B cell (primary cell): Measurements from ENCODE around the gene CEP95. TPM values are rescaled to one million over a fixed set of nuclear protein-coding genes. Genes with fewer than 3 reads are reported as not detected.

Experiments
- ATAC-seq: fragments of 200-7000 bp; cut with Tn5 transposase; one replicate; pipeline ENCODE4 v1.10.0; 2021; ENCODE audit warnings: low read depth, mild to moderate bottlenecking, moderate number of reproducible peaks, moderate library complexity
- CTCF ChIA-PET: fragments of 350-600 bp; sonication (Branson Sonifier 250); formaldehyde crosslinking; loops from one replicate; lab custom pipeline; 2021; ENCODE audit warnings: antibody characterized with exemption, inconsistent platforms; lab: Charles Lee
- POLR2A ChIA-PET: fragments of 350-600 bp; sonication (Branson Sonifier 250); formaldehyde crosslinking; loops from one replicate; lab custom pipeline; 2021; ENCODE audit warnings: antibody characterized with exemption; lab: Charles Lee
- DNase-seq: peaks from one replicate; pipeline ENCODE4 v3.0.0; 2013
- H2AFZ ChIP-seq: 2 replicates; pipeline ENCODE4 v1.6.1; 2012; ENCODE audit warnings: mild to moderate bottlenecking, low read depth, low read length; ENCODE audit not compliant: insufficient read depth, poor library complexity, severe bottlenecking
- H3K27ac ChIP-seq, 2 donors: 1 replicate in 1 of 2; 2 replicates in 1 of 2; pipeline ENCODE4 v1.5.1; 2012 to 2013; ENCODE audit warnings: low read length in 2 of 2, mild to moderate bottlenecking in 2 of 2, moderate library complexity in 1 of 2
- H3K27me3 ChIP-seq, 4 experiments: fragments of 200-600 bp in 1 of 4; sonication (generic) in 1 of 4; replicated peaks in 1 of 4; 1 replicate in 2 of 4; 2 replicates in 2 of 4; pipeline versions ENCODE4 v1.6.1 to v1.7.0; 2013 to 2016; ENCODE audit warnings: low read length in 3 of 4, mild to moderate bottlenecking in 2 of 4, mixed read lengths in 1 of 4, moderate library complexity in 1 of 4; ENCODE audit not compliant: insufficient read depth in 4 of 4, control insufficient read depth in 3 of 4; ENCODE audit errors: control extremely low read depth in 1 of 4
- H3K36me3 ChIP-seq, 2 experiments: replicated peaks in 1 of 2; 1 replicate in 1 of 2; 2 replicates in 1 of 2; pipeline versions ENCODE4 v1.6.1 to v1.7.1; 2013; ENCODE audit warnings: low read length in 1 of 2; ENCODE audit not compliant: insufficient read depth in 2 of 2, control insufficient read depth in 1 of 2; ENCODE audit errors: control extremely low read depth in 1 of 2, extremely low read depth in 1 of 2
- H3K4me1 ChIP-seq, 2 donors: fragments of 200-600 bp in 1 of 2; sonication (generic) in 1 of 2; 1 replicate in 1 of 2; 2 replicates in 1 of 2; pipeline versions ENCODE4 v1.5.1 to v1.6.1; 2013 to 2017; ENCODE audit warnings: low read length in 2 of 2; ENCODE audit not compliant: control insufficient read depth in 2 of 2, insufficient read depth in 2 of 2
- H3K4me2 ChIP-seq: replicated peaks from 2 replicates; pipeline ENCODE3; 2012; ENCODE audit warnings: mild to moderate bottlenecking, low read depth, low read length; ENCODE audit not compliant: poor library complexity, severe bottlenecking
- H3K4me3 ChIP-seq, 5 experiments: fragments of 200-600 bp in 1 of 5; sonication (generic) in 1 of 5; 1 replicate in 3 of 5; 2 replicates in 2 of 5; pipeline versions ENCODE4 v1.5.1 to v1.7.0; 2011 to 2016; ENCODE audit warnings: low read length in 4 of 5, mild to moderate bottlenecking in 4 of 5, low read depth in 2 of 5, control low read depth in 1 of 5, moderate library complexity in 1 of 5; ENCODE audit not compliant: insufficient read depth in 1 of 5; ENCODE audit errors: control extremely low read depth in 1 of 5, extremely low read depth in 1 of 5
- H3K79me2 ChIP-seq: fragments of 200-600 bp; sonication (generic); one replicate; pipeline ENCODE4 v1.6.0; 2016; ENCODE audit warnings: low read length; ENCODE audit not compliant: control insufficient read depth, insufficient read depth
- H3K9ac ChIP-seq: fragments of 200-600 bp; sonication (generic); 2 replicates; pipeline ENCODE4 v1.6.1; 2017; ENCODE audit warnings: mild to moderate bottlenecking, low read length, moderate library complexity
- H3K9me3 ChIP-seq, 3 donors: one replicate each; pipeline versions ENCODE4 v1.6.1 to v1.7.1; 2013; ENCODE audit warnings: low read length in 2 of 3; ENCODE audit not compliant: control insufficient read depth in 2 of 3, insufficient read depth in 1 of 3; ENCODE audit errors: control extremely low read depth in 1 of 3
- H4K20me1 ChIP-seq: 2 replicates; pipeline ENCODE4 v1.6.0; 2012; ENCODE audit warnings: mild to moderate bottlenecking, low read length; ENCODE audit not compliant: insufficient read depth, control insufficient read depth, poor library complexity, severe bottlenecking
- H3K27ac Mint-ChIP-seq: one replicate; pipeline ENCODE4 v1.8.0; 2021; ENCODE audit warnings: mixed read lengths
- H3K27me3 Mint-ChIP-seq: one replicate; pipeline ENCODE4 v1.8.0; 2021; ENCODE audit warnings: mixed read lengths
- H3K4me1 Mint-ChIP-seq: one replicate; pipeline ENCODE4 v1.8.0; 2021; ENCODE audit warnings: mixed read lengths
- H3K4me3 Mint-ChIP-seq: one replicate; pipeline ENCODE4 v1.8.0; 2021; ENCODE audit warnings: mixed read lengths
- H3K9me3 Mint-ChIP-seq: one replicate; pipeline ENCODE4 v1.8.0; 2022; ENCODE audit warnings: mixed read lengths; ENCODE audit not compliant: insufficient read depth
- EZH2 ChIP-seq: IDR thresholded peaks from 2 replicates; pipeline ENCODE4 v1.6.1; 2012; ENCODE audit warnings: borderline replicate concordance, low read depth, mild to moderate bottlenecking, moderate library complexity, low read length; ENCODE audit not compliant: insufficient read depth, poor library complexity, severe bottlenecking
- WGBS: methylation state at CpG from one replicate; pipeline ENCODE4 v1.1.5; 2013; ENCODE audit warnings: missing lambda C conversion rate; ENCODE audit not compliant: insufficient coverage; 5-methylcytosine and 5-hydroxymethylcytosine counted together
- intact Hi-C: fragments of 100-400 bp; cut with micrococcal nuclease; formaldehyde crosslinking; loops from one replicate; pipeline ENCODE4 v1.10.0; 2022
- polyA plus RNA-seq: library from polyadenylated mRNA; depleted of rRNA; stranded (reverse); fragments of >200 nt; gene quantifications from 2 replicates; pipeline ENCODE4 v1.2.3, GENCODE V29; 2012
- total RNA-seq, 2 donors: library from RNA; stranded (reverse); fragments of 120-200 nt in 1 of 2; gene quantifications; 1 replicate in 1 of 2; 2 replicates in 1 of 2; pipeline versions ENCODE4 v1.2.3 to v1.2.4, GENCODE V29; 2013 to 2022
- TF ChIP-seq, protein P1 (sequence below): fragments of 200-600 bp; IDR thresholded peaks from one replicate; pipeline ENCODE4 v1.8.0; 2022; ENCODE audit warnings: antibody characterized with exemption, mild to moderate bottlenecking

CEP95 gene
- total and polyA plus RNA-seq, 2 donors (not counting 1 experiment from before 2014, with no cell fraction given) = 71.1 to 122 TPM

DNA sequence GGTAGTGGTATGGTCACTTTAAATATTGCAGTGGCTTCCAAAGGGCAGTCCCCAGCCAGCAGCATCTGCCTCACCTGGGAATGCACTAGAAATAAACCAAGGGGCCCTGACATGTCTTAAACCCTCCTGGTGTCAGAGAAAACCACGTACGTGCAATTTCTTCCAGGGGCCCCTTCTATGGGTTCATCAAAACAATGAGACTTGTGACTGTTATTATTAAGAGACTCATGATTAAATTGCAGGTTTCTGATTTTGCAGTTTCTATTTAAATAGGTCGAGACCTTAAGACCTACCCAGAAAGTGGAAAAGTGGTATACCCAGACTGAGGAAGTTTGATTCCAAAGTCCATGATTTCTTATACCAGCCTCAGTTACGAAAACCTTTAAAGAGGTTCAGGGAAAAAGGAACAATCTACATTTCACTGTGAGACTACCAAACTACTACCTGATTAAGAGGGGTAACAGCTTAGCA, 9.2 kb upstream of the CEP95 start:
- H3K4me1 Mint-ChIP-seq = peaks cover 73% of the 10 kb centered on the region
- TF ChIP-seq EZH2 = no peak
- TF ChIP-seq, protein P1, sequence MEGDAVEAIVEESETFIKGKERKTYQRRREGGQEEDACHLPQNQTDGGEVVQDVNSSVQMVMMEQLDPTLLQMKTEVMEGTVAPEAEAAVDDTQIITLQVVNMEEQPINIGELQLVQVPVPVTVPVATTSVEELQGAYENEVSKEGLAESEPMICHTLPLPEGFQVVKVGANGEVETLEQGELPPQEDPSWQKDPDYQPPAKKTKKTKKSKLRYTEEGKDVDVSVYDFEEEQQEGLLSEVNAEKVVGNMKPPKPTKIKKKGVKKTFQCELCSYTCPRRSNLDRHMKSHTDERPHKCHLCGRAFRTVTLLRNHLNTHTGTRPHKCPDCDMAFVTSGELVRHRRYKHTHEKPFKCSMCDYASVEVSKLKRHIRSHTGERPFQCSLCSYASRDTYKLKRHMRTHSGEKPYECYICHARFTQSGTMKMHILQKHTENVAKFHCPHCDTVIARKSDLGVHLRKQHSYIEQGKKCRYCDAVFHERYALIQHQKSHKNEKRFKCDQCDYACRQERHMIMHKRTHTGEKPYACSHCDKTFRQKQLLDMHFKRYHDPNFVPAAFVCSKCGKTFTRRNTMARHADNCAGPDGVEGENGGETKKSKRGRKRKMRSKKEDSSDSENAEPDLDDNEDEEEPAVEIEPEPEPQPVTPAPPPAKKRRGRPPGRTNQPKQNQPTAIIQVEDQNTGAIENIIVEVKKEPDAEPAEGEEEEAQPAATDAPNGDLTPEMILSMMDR = peak; percentile 32
- Histone ChIP-seq H2AFZ (no peak overlapping the region), H3K9me3 (no peaks in the 10 kb centered on the region), H3K4me3 (peak overlapping the region; percentile 71 to 90 (median 74)), H3K9ac (peak overlapping the region; percentile 70), H4K20me1 (peaks cover 38% of the 10 kb centered on the region), H3K36me3 (peaks cover 4 to 40% of the 10 kb centered on the region in 2 experiments), H3K27me3 (no peaks in the 10 kb centered on the region), H3K4me2 (peak overlapping the region; percentile 80), H3K27ac (peak overlapping the region; percentile 76 to 82), H3K79me2 (peaks cover 45% of the 10 kb centered on the region), H3K4me1 (peaks cover 29% of the 10 kb centered on the region in 2 donors)
- no peaks in the 10 kb centered on the region for H3K9me3 Mint-ChIP-seq
- no peaks in the 10 kb centered on the region for H3K27me3 Mint-ChIP-seq
- ChIA-PET POLR2A (interaction anchor here (1.7 to 4.6 kb wide), 3 partner anchors 9 to 78 kb away, joined by 6 to 97 read pairs (median 7); partner anchors contain the start of genes CEP95 and DDX5), CTCF (interaction anchor here (1.4 to 6.9 kb wide), 4 partner anchors 9 to 99 kb away, joined by 3 to 112 read pairs (median 16); partner anchors contain the start of genes CEP95 and DDX5)
- ATAC-seq (no peak), DNase-seq (no peak)
- peak overlapping the region; percentile 98 for H3K27ac Mint-ChIP-seq
- intact Hi-C loops = loop anchor here (1.0 to 5.0 kb wide), 6 partner anchors 9 to 565 kb away; partner anchors contain the start of genes CD79B, CEP95, DDX5 and SMURF2
- WGBS = no CpG with 5 or more reads among the region's 4 CpGs
- H3K4me3 Mint-ChIP-seq = peak overlapping the region; percentile 99
